LoVo (cell line): ENCODE results near the gene TAS2R4.
"Not testable (repeated sequence)": the region's sequence is repeated elsewhere in the genome, so short reads cannot be mapped to it uniquely, and the experiment has no call there.

ENCODE experiments used
- DNase-seq: peaks from one replicate; pipeline ENCODE4 v3.0.0-alpha.2; 2016; ENCODE audit warnings: low spot score

The TAS2R4 gene

GRCh38 chr7:141776374-141776773 is at the start of gene TAS2R4:
TSS of gene TAS2R4 (plus strand) at chr7:141776674. CDS start at chr7:141778489, 1,815 bp downstream.
- DNase-seq: no peak

DNA sequence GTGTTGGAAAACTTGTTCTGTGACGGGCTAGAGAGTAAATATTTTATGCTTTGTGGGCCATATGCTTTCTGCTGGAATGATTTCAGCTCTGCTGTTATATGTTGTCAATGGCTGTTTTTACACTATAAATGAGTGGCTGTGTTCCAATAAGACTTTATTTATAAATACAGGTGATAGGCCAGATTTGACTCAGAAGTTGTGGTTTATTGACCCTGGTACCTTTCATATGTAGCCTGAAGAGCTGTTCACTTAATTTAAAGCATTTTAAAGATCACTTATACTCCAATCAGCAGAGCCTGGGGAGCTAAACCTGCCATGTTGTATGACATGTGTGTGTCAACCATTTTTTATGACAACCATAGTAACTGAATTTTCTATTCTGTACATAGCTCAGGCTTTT is 47.5 kb upstream of the TAS2R4 start:
- DNase-seq: no peak

- no peak for DNase-seq
Measured at GRCh38 chr7:141731476-141732149, 44.9 kb upstream of the TAS2R4 start.

DNA sequence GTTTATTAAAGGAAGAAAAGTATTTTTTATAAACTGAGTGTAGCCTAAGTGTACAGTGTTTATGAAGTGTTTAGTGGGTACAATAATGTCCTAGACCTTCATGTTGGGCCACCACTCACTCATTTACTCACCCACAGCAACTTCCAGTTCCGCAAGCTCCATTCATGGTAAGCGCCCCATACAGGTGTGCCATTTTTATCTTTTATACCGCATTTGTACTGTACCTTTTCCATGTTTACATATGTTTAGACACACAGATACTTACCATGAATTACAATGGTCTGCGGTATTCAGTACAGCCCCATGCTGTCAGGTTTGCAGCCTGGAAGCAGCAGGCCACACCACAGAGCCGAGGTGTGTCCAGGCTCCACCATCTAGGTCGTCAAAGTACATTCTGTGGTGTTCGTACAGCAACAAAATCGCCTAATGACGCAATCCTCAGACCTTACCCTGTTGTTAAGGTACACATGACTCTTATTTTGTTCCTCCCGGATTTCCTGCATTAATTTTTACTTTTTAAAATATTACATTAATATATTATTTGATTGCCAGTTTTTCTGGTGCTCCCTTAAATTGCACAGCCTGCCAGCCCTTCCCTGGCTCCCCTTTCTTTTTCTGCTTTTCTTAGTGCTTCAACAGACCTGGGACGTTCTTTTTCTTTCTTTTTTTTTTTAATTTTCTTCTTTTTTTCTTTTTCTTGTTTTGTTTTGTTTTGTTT is 39.2 kb upstream of the TAS2R4 start:
- peak; percentile 59 for DNase-seq

- peak; percentile 100 for DNase-seq
Measured at GRCh38 chr7:141737836-141738591, 38.5 kb upstream of the TAS2R4 start, which contains the start of gene SSBP1. TSS of gene SSBP1 (plus strand) at chr7:141738358. CDS start at chr7:141739167, 809 bp downstream.

- no peak for DNase-seq
Measured at GRCh38 chr7:141738592-141739013, 37.9 kb upstream of the TAS2R4 start.

DNA sequence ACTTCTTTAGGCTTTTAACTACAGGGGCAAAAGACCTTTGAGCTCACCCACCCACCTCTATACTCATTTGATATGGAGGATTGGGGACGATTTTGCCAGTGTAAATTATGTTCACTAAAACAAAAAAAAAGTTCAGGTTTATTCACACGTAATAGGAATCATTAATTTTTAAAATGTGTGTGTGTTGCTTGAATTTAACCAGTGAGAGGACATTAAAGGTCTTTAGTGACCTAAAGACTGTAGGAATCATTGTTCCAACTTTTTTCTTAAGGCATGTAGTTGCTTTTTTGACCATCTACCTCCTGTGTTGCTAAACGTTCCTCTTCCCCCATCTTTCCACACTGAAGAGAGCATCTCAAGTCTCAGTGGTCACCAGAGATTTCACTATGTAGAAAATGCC is 37.2 kb upstream of the TAS2R4 start:
- no peak for DNase-seq

- DNase-seq: no peak
Measured at GRCh38 chr7:141742229-141742628, 34.2 kb upstream of the TAS2R4 start.

GRCh38 chr7:141744131-141744530 is 32.3 kb upstream of the TAS2R4 start:
- DNase-seq: no peak

DNA sequence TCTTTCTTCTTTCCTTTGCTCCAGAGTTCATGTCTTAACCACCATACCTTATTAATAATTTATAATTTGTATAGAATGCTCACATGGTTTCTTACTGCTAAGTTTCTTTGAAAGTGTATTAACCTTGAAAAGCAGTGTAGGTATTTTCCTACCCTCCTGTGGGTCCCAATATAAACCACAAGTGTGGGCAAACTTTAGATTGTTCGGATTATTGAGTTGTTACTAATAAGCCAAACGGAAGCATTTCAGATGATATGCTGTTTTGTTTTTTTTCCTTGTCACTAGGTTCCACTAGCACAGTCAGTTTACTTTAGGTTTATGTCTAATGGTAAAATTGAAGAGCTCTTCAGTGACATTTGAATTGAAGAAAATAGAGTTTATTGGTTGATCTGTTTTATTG is 28.1 kb upstream of the TAS2R4 start:
- DNase-seq: no peak

- DNase-seq: not testable (repeated sequence)
Measured at GRCh38 chr7:141751904-141752303, 24.6 kb upstream of the TAS2R4 start.

- no peak for DNase-seq
Measured at GRCh38 chr7:141752634-141753033, 23.8 kb upstream of the TAS2R4 start.

- peak; percentile 42 for DNase-seq
Measured at GRCh38 chr7:141754939-141755338, 21.5 kb upstream of the TAS2R4 start.

GRCh38 chr7:141763797-141764196 is 12.7 kb upstream of the TAS2R4 start, which contains the start of gene TAS2R3:
TSS of gene TAS2R3 (plus strand) at chr7:141764097. CDS start at chr7:141764159, 62 bp downstream.
- DNase-seq: no peak

DNA sequence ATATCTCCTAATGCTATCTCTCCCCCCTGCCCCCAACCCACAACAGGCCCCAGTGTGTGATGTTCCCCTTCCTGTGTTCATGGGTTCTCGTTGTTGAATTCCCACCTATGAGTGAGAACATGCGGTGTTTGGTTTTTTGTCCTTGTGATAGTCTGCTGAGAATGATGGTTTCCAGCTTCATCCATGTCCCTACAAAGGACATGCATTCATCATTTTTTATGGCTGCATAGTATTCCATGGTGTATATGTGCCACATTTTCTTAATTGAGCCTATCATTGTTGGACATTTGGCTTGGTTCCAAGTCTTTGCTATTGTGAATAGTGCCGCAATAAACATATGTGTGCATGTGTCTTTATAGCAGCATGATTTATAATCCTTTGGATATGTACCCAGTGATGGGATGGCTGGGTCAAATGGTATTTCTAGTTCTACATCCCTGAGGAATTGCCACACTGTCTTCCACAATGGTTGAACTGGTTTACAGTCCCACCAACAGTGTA is 6.3 kb upstream of the TAS2R4 start:
- DNase-seq: not testable (repeated sequence)

DNA sequence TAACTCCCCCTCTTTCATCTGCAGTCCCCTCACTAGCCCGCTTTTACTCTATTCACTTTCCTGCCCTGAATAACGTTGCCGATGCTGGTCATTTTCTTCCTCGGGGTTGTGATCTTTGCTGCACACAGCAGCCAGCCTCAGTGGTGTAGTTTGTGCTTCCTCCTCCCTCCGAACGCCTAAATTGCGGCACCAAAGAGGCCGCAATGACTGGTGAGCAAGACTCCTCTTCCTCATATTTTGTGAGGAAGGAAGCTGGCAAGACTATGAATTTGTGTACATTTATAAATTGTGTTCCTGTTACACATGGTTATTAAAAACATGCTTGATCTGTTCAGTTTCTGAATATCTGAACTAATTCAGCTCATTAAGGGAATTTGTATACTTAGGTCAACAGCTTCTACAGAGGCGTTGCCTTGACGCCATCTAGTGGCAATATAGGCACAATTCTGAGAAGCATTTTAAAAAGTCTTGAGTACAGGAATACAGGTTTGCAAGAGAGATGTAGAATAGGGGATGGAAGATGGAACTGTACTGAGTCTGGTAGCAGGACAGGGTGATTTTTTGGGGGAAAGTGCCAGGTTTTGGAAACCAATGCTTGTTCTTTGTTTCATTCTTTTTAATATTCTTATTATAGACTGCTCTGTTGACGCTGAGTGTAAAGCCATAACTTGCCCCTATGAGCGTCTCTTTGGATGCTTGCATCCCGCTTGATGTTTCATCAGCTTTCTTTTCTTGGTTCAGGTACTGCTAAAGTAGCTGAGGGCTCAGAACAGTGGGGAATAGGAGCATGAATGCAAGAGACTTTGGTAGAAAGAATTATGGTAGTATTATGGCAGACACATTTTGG is 9.5 kb downstream of the TAS2R4 start:
- peak; percentile 71 for DNase-seq

- DNase-seq: no peak
Measured at GRCh38 chr7:141788296-141788695, 11.8 kb downstream of the TAS2R4 start.

- DNase-seq: no peak
Measured at GRCh38 chr7:141789917-141790316, 13.4 kb downstream of the TAS2R4 start, which contains the start of gene TAS2R5. TSS of gene TAS2R5 (plus strand) at chr7:141790217. CDS start at chr7:141790362, 145 bp downstream.

- no peak for DNase-seq
Measured at GRCh38 chr7:141792526-141792925, 16.1 kb downstream of the TAS2R4 start.

GRCh38 chr7:141820067-141820466 is 43.6 kb downstream of the TAS2R4 start:
- DNase-seq: no peak

- not testable (repeated sequence) for DNase-seq
Measured at GRCh38 chr7:141822432-141822831, 46.0 kb downstream of the TAS2R4 start.
